Measurements from ENCODE around the gene PLA2G12B. TPM values are rescaled to one million over a fixed set of nuclear protein-coding genes. Genes with fewer than 3 reads are reported as not detected.
"Not testable (repeated sequence)": the region's sequence is repeated elsewhere in the genome, so short reads cannot be mapped to it uniquely, and the experiment has no call there.

Gene PLA2G12B
- not detected in 2 replicates for total RNA-seq (2014; rRNA removed; shearing (Covaris generic))

GRCh38 chr10:72954596-72955554, at the start of gene PLA2G12B:
Gene PLA2G12B, minus strand, starts transcription at chr10:72954806. Its CDS starts 121 bp downstream, at chr10:72954685.
- DNase-seq (ENCODE audit: low read depth), result no peak

GRCh38 chr10:73003822-73004221, 49.2 kb upstream of the PLA2G12B start:
- DNase-seq (ENCODE audit: low read depth), result no peak

- DNase-seq (ENCODE audit: low read depth), result no peak
Measured at GRCh38 chr10:73000973-73001372, 46.4 kb upstream of the PLA2G12B start.

GRCh38 chr10:72997099-72997498, 42.5 kb upstream of the PLA2G12B start:
- no peak for DNase-seq (ENCODE audit: low read depth)

GRCh38 chr10:72995459-72995858, 40.9 kb upstream of the PLA2G12B start:
- DNase-seq (ENCODE audit: low read depth), result not testable (repeated sequence)

GRCh38 chr10:72989771-72990170, 35.2 kb upstream of the PLA2G12B start:
- not testable (repeated sequence) for DNase-seq (ENCODE audit: low read depth)

GRCh38 chr10:72984618-72985017, 30.0 kb upstream of the PLA2G12B start:
- not testable (repeated sequence) for DNase-seq (ENCODE audit: low read depth)

GRCh38 chr10:72981882-72982529, 27.4 kb upstream of the PLA2G12B start:
- DNase-seq (ENCODE audit: low read depth), result peak; percentile 12

- no peak for DNase-seq (ENCODE audit: low read depth)
Measured at GRCh38 chr10:72981028-72981881, 26.6 kb upstream of the PLA2G12B start.

- no peak for DNase-seq (ENCODE audit: low read depth)
Measured at GRCh38 chr10:72980348-72980747, 25.7 kb upstream of the PLA2G12B start.

- no peak for DNase-seq (ENCODE audit: low read depth)
Measured at GRCh38 chr10:72979709-72980108, 25.1 kb upstream of the PLA2G12B start.

- no peak for DNase-seq (ENCODE audit: low read depth)
Measured at GRCh38 chr10:72976886-72977285, 22.3 kb upstream of the PLA2G12B start.

- no peak for DNase-seq (ENCODE audit: low read depth)
Measured at GRCh38 chr10:72956001-72956400, 1.4 kb upstream of the PLA2G12B start.

- DNase-seq (ENCODE audit: low read depth), result no peak
Measured at GRCh38 chr10:72954230-72954595, 393 bp downstream of the PLA2G12B start.

- DNase-seq (ENCODE audit: low read depth), result peak; percentile 3
Measured at GRCh38 chr10:72953687-72954086, 919 bp downstream of the PLA2G12B start.

GRCh38 chr10:72952642-72953158, 1.9 kb downstream of the PLA2G12B start:
- DNase-seq (ENCODE audit: low read depth), result no peak

- DNase-seq (ENCODE audit: low read depth), result no peak
Measured at GRCh38 chr10:72952189-72952588, 2.4 kb downstream of the PLA2G12B start.

GRCh38 chr10:72951760-72952159, 2.8 kb downstream of the PLA2G12B start:
- no peak for DNase-seq (ENCODE audit: low read depth)

GRCh38 chr10:72948762-72949161, 5.8 kb downstream of the PLA2G12B start:
- DNase-seq (ENCODE audit: low read depth), result no peak

- no peak for DNase-seq (ENCODE audit: low read depth)
Measured at GRCh38 chr10:72946963-72947362, 7.6 kb downstream of the PLA2G12B start.

- DNase-seq (ENCODE audit: low read depth), result no peak
Measured at GRCh38 chr10:72943498-72944234, 10.9 kb downstream of the PLA2G12B start.
